ENCODE results near the gene IDH3B. TPM values are rescaled to one million over a fixed set of nuclear protein-coding genes. Genes with fewer than 3 reads are reported as not detected.

IDH3B gene
- total and polyA plus RNA-seq, 9 of the 15 experiments (the other 6 are each of a cell fraction or from before 2014, with no cell fraction given), result 91.7 to 224 (median 155) TPM

DNA sequence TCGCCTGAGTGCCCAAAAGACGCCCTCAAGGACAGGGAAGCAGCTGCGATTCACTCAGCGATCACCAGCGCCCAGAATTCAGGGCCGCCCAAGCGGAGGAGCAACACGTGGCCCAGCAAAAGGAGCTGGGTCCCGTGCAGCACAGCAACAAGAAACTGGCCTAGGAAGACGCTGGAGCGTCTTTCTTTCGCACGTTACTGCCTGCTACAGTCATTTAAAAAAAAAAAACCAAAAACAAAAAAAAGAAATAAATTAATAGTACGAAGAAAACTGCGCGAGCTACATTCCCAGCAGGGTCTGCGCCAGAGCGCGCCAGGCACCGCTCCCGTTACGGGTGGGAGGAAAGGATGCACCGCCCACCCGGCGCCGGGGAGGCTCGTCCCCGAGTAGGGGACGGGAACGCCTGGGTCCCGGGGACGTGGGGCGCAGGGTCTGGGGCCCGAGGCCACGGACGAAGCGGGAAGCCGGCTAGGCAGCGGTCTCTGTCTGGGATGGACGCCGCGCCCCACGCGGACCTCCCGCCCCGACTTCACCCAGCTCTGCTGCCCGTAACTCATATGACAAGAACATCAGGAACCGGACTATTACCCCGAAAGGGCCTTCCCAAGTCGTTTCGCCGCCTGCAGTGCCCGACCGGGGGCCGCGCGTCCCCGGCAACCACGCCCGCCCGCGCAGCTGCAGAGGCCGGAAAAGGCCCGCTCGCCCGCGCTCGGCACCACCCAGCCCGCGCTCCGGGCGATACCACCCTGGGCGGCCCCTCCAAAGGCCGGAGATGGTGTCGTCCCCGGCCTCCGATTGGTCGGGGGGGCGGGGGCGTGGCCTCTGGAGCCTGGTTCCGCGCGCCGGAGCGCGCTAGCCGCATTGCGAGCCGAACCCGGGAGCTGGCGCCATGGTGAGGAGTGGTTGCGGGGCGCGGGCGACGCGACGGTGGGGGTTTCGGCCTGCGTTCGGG is 12.0 kb downstream of the IDH3B start, which contains the start of gene NOP56 (continued):
- TF ChIP-seq DIDO1 (tag; IDR thresholded peaks at IDR 0.05; ENCODE audit: low read depth) (no peak), SRSF3 (IDR thresholded peaks at IDR 0.05; ENCODE audit: insufficient read depth, low read length) (no peak), EP400 (IDR thresholded peaks at IDR 0.05) (peak; percentile 66), PTRF (tag; IDR thresholded peaks at IDR 0.05) (no peak), NFYB (IDR thresholded peaks at IDR 0.05; ENCODE audit: extremely low read depth, insufficient read length) (no peak), ZNF12 (CRISPR knock-in tag; IDR thresholded peaks at IDR 0.05) (peak; percentile 23; the same call in 1 of the 2 replicates), CEBPG (CRISPR knock-in tag; IDR thresholded peaks at IDR 0.05) (no peak), CEBPG (tag; conservative IDR thresholded peaks at IDR 0.05 in 1 of 2, IDR thresholded peaks at IDR 0.05 in 1 of 2) (no peak), MBD2 (IDR thresholded peaks at IDR 0.05; ENCODE audit: borderline replicate concordance, low read depth) (peak; percentile 91)
- TF ChIP-seq, protein P1, sequence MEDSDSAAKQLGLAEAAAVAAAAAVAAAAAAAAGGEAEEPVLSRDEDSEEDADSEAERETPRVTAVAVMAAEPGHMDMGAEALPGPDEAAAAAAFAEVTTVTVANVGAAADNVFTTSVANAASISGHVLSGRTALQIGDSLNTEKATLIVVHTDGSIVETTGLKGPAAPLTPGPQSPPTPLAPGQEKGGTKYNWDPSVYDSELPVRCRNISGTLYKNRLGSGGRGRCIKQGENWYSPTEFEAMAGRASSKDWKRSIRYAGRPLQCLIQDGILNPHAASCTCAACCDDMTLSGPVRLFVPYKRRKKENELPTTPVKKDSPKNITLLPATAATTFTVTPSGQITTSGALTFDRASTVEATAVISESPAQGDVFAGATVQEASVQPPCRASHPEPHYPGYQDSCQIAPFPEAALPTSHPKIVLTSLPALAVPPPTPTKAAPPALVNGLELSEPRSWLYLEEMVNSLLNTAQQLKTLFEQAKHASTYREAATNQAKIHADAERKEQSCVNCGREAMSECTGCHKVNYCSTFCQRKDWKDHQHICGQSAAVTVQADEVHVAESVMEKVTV (CRISPR knock-in tag; IDR thresholded peaks at IDR 0.05), result no peak
- TF ChIP-seq, protein P2, sequence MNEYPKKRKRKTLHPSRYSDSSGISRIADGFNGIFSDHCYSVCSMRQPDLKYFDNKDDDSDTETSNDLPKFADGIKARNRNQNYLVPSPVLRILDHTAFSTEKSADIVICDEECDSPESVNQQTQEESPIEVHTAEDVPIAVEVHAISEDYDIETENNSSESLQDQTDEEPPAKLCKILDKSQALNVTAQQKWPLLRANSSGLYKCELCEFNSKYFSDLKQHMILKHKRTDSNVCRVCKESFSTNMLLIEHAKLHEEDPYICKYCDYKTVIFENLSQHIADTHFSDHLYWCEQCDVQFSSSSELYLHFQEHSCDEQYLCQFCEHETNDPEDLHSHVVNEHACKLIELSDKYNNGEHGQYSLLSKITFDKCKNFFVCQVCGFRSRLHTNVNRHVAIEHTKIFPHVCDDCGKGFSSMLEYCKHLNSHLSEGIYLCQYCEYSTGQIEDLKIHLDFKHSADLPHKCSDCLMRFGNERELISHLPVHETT (CRISPR knock-in tag; conservative IDR thresholded peaks at IDR 0.05 in 1 of 2, IDR thresholded peaks at IDR 0.05 in 1 of 2), result peak in 1 of 2 experiments; percentile 70; a peak in 1 of 4 replicates
- TF ChIP-seq, protein P3, sequence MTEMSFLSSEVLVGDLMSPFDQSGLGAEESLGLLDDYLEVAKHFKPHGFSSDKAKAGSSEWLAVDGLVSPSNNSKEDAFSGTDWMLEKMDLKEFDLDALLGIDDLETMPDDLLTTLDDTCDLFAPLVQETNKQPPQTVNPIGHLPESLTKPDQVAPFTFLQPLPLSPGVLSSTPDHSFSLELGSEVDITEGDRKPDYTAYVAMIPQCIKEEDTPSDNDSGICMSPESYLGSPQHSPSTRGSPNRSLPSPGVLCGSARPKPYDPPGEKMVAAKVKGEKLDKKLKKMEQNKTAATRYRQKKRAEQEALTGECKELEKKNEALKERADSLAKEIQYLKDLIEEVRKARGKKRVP (CRISPR knock-in tag; IDR thresholded peaks at IDR 0.05), result no peak
- TF ChIP-seq, protein P4, sequence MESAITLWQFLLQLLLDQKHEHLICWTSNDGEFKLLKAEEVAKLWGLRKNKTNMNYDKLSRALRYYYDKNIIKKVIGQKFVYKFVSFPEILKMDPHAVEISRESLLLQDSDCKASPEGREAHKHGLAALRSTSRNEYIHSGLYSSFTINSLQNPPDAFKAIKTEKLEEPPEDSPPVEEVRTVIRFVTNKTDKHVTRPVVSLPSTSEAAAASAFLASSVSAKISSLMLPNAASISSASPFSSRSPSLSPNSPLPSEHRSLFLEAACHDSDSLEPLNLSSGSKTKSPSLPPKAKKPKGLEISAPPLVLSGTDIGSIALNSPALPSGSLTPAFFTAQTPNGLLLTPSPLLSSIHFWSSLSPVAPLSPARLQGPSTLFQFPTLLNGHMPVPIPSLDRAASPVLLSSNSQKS (CRISPR knock-in tag; IDR thresholded peaks at IDR 0.05), result no peak
- TF ChIP-seq, protein P5, sequence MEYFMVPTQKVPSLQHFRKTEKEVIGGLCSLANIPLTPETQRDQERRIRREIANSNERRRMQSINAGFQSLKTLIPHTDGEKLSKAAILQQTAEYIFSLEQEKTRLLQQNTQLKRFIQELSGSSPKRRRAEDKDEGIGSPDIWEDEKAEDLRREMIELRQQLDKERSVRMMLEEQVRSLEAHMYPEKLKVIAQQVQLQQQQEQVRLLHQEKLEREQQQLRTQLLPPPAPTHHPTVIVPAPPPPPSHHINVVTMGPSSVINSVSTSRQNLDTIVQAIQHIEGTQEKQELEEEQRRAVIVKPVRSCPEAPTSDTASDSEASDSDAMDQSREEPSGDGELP (CRISPR knock-in tag; IDR thresholded peaks at IDR 0.05; ENCODE audit: borderline replicate concordance), result peak; percentile 85
- TF ChIP-seq, protein P6, sequence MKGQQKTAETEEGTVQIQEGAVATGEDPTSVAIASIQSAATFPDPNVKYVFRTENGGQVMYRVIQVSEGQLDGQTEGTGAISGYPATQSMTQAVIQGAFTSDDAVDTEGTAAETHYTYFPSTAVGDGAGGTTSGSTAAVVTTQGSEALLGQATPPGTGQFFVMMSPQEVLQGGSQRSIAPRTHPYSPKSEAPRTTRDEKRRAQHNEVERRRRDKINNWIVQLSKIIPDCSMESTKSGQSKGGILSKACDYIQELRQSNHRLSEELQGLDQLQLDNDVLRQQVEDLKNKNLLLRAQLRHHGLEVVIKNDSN (CRISPR knock-in tag; IDR thresholded peaks at IDR 0.05), result peak; percentile 73
- TF ChIP-seq, protein P7, sequence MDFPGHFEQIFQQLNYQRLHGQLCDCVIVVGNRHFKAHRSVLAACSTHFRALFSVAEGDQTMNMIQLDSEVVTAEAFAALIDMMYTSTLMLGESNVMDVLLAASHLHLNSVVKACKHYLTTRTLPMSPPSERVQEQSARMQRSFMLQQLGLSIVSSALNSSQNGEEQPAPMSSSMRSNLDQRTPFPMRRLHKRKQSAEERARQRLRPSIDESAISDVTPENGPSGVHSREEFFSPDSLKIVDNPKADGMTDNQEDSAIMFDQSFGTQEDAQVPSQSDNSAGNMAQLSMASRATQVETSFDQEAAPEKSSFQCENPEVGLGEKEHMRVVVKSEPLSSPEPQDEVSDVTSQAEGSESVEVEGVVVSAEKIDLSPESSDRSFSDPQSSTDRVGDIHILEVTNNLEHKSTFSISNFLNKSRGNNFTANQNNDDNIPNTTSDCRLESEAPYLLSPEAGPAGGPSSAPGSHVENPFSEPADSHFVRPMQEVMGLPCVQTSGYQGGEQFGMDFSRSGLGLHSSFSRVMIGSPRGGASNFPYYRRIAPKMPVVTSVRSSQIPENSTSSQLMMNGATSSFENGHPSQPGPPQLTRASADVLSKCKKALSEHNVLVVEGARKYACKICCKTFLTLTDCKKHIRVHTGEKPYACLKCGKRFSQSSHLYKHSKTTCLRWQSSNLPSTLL (IDR thresholded peaks at IDR 0.05), result no peak

Data from K562 (cell line).